H1 (cell line): ENCODE data around the gene CTSC. TPM values are rescaled to one million over a fixed set of nuclear protein-coding genes. Genes with fewer than 3 reads are reported as not detected.

Experiments
- CTCF ChIA-PET: fragments of 300-600 bp; sonication (Branson Sonifier 250); formaldehyde crosslinking; loops from one replicate; lab custom pipeline; 2021; ENCODE audit not compliant: partially characterized antibody; lab: Charles Lee
- POLR2A ChIA-PET: fragments of 300-600 bp; sonication (Branson Sonifier 250); formaldehyde crosslinking; loops from one replicate; lab custom pipeline; 2021; ENCODE audit warnings: inconsistent platforms; ENCODE audit not compliant: partially characterized antibody; lab: Charles Lee
- DNase-seq, 2 experiments: peaks; one replicate each; pipeline versions ENCODE4 v3.0.0 to v3.0.0-alpha.2; 2010 to 2022; ENCODE audit warnings: low spot score in 2 of 2, low read depth in 1 of 2, mixed read lengths in 1 of 2
- FAIRE-seq: peaks from 2 replicates; lab custom pipeline; 2011; peaks lifted over from hg19 to GRCh38; lab: Jason Lieb, UNC
- H2AFZ ChIP-seq: 2 replicates; pipeline ENCODE4 v1.8.1; 2012; ENCODE audit warnings: low read length, inconsistent platforms
- H2AK5ac ChIP-seq: 2 replicates; pipeline ENCODE4 v1.6.1; 2013; ENCODE audit warnings: low read depth, low read length
- H2BK120ac ChIP-seq: replicated peaks from 2 replicates; pipeline ENCODE3; 2013; ENCODE audit warnings: low read depth, low read length, inconsistent platforms
- H2BK12ac ChIP-seq: 2 replicates; pipeline ENCODE4 v1.6.1; 2013; ENCODE audit warnings: low read depth, low read length
- H2BK15ac ChIP-seq: 2 replicates; pipeline ENCODE4 v1.6.1; 2013; ENCODE audit warnings: low read length
- H2BK20ac ChIP-seq: 2 replicates; pipeline ENCODE4 v1.6.1; 2013; ENCODE audit warnings: low read length
- H2BK5ac ChIP-seq: 2 replicates; pipeline ENCODE4 v1.6.1; 2013; ENCODE audit warnings: low read depth, low read length
- H3K14ac ChIP-seq: 2 replicates; pipeline ENCODE4 v1.6.1; 2013; ENCODE audit warnings: inconsistent platforms; ENCODE audit not compliant: insufficient read length
- H3K18ac ChIP-seq: 2 replicates; pipeline ENCODE4 v1.6.1; 2013; ENCODE audit warnings: low read length; ENCODE audit errors: extremely low read depth
- H3K23ac ChIP-seq: 2 replicates; pipeline ENCODE4 v1.6.1; 2013; ENCODE audit warnings: inconsistent platforms; ENCODE audit not compliant: insufficient read length
- H3K23me2 ChIP-seq: 2 replicates; pipeline ENCODE4 v1.6.1; 2013; ENCODE audit warnings: low read depth, low read length
- H3K27ac ChIP-seq: 2 replicates; pipeline ENCODE4 v1.6.1; 2011; ENCODE audit warnings: low read depth, low read length, inconsistent platforms
- H3K27me3 ChIP-seq, 4 experiments: replicated peaks in 1 of 4; 1 replicate in 1 of 4; 2 replicates in 3 of 4; pipeline versions ENCODE4 v1.6.1 to v1.8.1; 2011 to 2013; ENCODE audit warnings: low read length in 3 of 4, mild to moderate bottlenecking in 3 of 4, inconsistent platforms in 2 of 4, mixed read lengths in 2 of 4, moderate library complexity in 1 of 4; ENCODE audit not compliant: control insufficient read depth in 3 of 4, insufficient read depth in 3 of 4; ENCODE audit errors: extremely low read depth in 1 of 4
- H3K36me3 ChIP-seq, 4 experiments: 2 replicates each; pipeline versions ENCODE4 v1.6.1 to v1.8.1; 2011 to 2013; ENCODE audit warnings: mild to moderate bottlenecking in 4 of 4, low read length in 3 of 4, moderate library complexity in 2 of 4, control low read depth in 1 of 4, inconsistent platforms in 1 of 4; ENCODE audit not compliant: insufficient read depth in 4 of 4, control insufficient read depth in 2 of 4
- H3K4ac ChIP-seq: replicated peaks from 2 replicates; pipeline ENCODE3; 2013; ENCODE audit warnings: low read length, low read depth, mixed read lengths, inconsistent platforms; ENCODE audit not compliant: insufficient read length
- H3K4me1 ChIP-seq, 4 experiments: replicated peaks in 1 of 4; 1 replicate in 1 of 4; 2 replicates in 3 of 4; pipeline versions ENCODE4 v1.6.1 to v1.8.1; 2011 to 2013; ENCODE audit warnings: low read length in 3 of 4, inconsistent platforms in 2 of 4, mixed read lengths in 1 of 4; ENCODE audit not compliant: insufficient read depth in 4 of 4, control insufficient read depth in 3 of 4
- H3K4me2 ChIP-seq, 2 experiments: 2 replicates each; pipeline versions ENCODE4 v1.6.1 to v1.8.1; 2011 to 2013; ENCODE audit warnings: low read depth in 2 of 2, low read length in 2 of 2, control low read depth in 1 of 2, inconsistent platforms in 1 of 2, mild to moderate bottlenecking in 1 of 2; ENCODE audit not compliant: insufficient read depth in 1 of 2
- H3K4me3 ChIP-seq, 4 experiments: fragments of 200-600, 300-600 bp in 1 of 4; sonication (generic), shearing (Covaris generic), sonication (Bioruptor Twin) in 1 of 4; 2 replicates each; pipeline versions ENCODE4 v1.5.1 to v1.8.1; 2011 to 2016; ENCODE audit warnings: low read length in 4 of 4, low read depth in 3 of 4, control low read depth in 2 of 4, inconsistent platforms in 2 of 4, mild to moderate bottlenecking in 2 of 4, mixed read lengths in 1 of 4, moderate library complexity in 1 of 4; ENCODE audit not compliant: insufficient read depth in 2 of 4; ENCODE audit errors: extremely low read depth in 1 of 4
- H3K56ac ChIP-seq: replicated peaks from 2 replicates; pipeline ENCODE3; 2013; ENCODE audit warnings: low read depth, mild to moderate bottlenecking, mixed read lengths, low read length, inconsistent platforms; ENCODE audit not compliant: insufficient read length
- H3K79me1 ChIP-seq: 2 replicates; pipeline ENCODE4 v1.6.1; 2013; ENCODE audit warnings: low read depth, low read length, control low read depth
- H3K79me2 ChIP-seq, 2 experiments: 2 replicates each; pipeline versions ENCODE4 v1.6.1 to v1.8.1; 2012 to 2013; ENCODE audit warnings: low read length in 2 of 2, mild to moderate bottlenecking in 2 of 2, inconsistent platforms in 1 of 2; ENCODE audit not compliant: insufficient read depth in 2 of 2, control insufficient read depth in 1 of 2
- H3K9ac ChIP-seq, 4 experiments: replicated peaks in 1 of 4; 1 replicate in 1 of 4; 2 replicates in 3 of 4; pipeline versions ENCODE4 v1.6.1 to v1.8.1; 2011 to 2013; ENCODE audit warnings: low read depth in 3 of 4, low read length in 3 of 4, control low read depth in 2 of 4, mild to moderate bottlenecking in 2 of 4, moderate library complexity in 2 of 4, inconsistent platforms in 1 of 4; ENCODE audit errors: extremely low read depth in 1 of 4
- H3K9me3 ChIP-seq, 2 experiments: 2 replicates each; pipeline versions ENCODE4 v1.6.1 to v1.8.1; 2012 to 2013; ENCODE audit warnings: mild to moderate bottlenecking in 2 of 2, moderate library complexity in 2 of 2, control low read depth in 1 of 2, inconsistent platforms in 1 of 2, low read depth in 1 of 2, low read length in 1 of 2, mixed read lengths in 1 of 2; ENCODE audit not compliant: insufficient read depth in 2 of 2
- H4K20me1 ChIP-seq, 2 experiments: replicated peaks in 1 of 2; 2 replicates each; pipeline versions ENCODE3 to v1.8.1; 2011 to 2013; ENCODE audit warnings: inconsistent platforms in 2 of 2, low read length in 2 of 2, mild to moderate bottlenecking in 1 of 2; ENCODE audit not compliant: insufficient read depth in 2 of 2, control insufficient read depth in 1 of 2
- H4K5ac ChIP-seq: 2 replicates; pipeline ENCODE4 v1.6.1; 2013; ENCODE audit warnings: low read length, low read depth, mixed read lengths, inconsistent platforms; ENCODE audit not compliant: insufficient read length
- H4K8ac ChIP-seq: 2 replicates; pipeline ENCODE4 v1.8.0; 2013; ENCODE audit warnings: mild to moderate bottlenecking, moderate library complexity, low read length, inconsistent platforms; ENCODE audit not compliant: insufficient read depth; ENCODE audit errors: extremely low read depth
- H4K91ac ChIP-seq: replicated peaks from 2 replicates; pipeline ENCODE3; 2013; ENCODE audit warnings: low read length, mixed read lengths, inconsistent platforms; ENCODE audit not compliant: insufficient read length
- EP300 ChIP-seq, 2 experiments: IDR thresholded peaks; 1 replicate in 1 of 2; 2 replicates in 1 of 2; pipeline ENCODE4 v1.6.1; 2011 to 2012; ENCODE audit warnings: low read depth in 2 of 2, low read length in 2 of 2, mild to moderate bottlenecking in 2 of 2, borderline replicate concordance in 1 of 2, inconsistent platforms in 1 of 2, moderate library complexity in 1 of 2
- MAFK ChIP-seq: IDR thresholded peaks from 2 replicates; pipeline ENCODE4 v1.6.1; 2012; ENCODE audit warnings: low read depth, mild to moderate bottlenecking, improper control_type of control experiment, low read length
- WGBS, 2 experiments: shearing (Covaris generic) in 1 of 2; methylation state at CpG; one replicate each; pipeline versions ENCODE4 v1.1.6 to v1.1.7; 2013 to 2015; ENCODE audit warnings: low lambda C conversion rate in 2 of 2, mixed read lengths in 2 of 2, inconsistent platforms in 1 of 2, low coverage in 1 of 2, missing lambda C conversion rate in 1 of 2; ENCODE audit not compliant: insufficient replicate concordance in 2 of 2, insufficient coverage in 1 of 2, insufficient read length in 1 of 2; ENCODE audit errors: extremely low coverage in 1 of 2, missing lambda C conversion rate in 1 of 2; 5-methylcytosine and 5-hydroxymethylcytosine counted together
- polyA plus RNA-seq, 7 experiments: library from polyadenylated mRNA; depleted of rRNA in 3 of 7; stranded (reverse) in 5 of 7; unstranded in 2 of 7; fragments of >200 nt in 5 of 7; fragments of 200-250 nt in 2 of 7; gene quantifications; 1 replicate in 5 of 7; 2 replicates in 1 of 7; 4 replicates in 1 of 7; pipeline versions ENCODE4 v1.2.1 to v1.2.3, GENCODE V29; 2011 to 2013; ENCODE audit warnings: missing spikeins in 2 of 7, mixed read lengths in 2 of 7
- total RNA-seq: library from RNA; stranded (reverse); fragmentation: NEBNext Ultra II Directional; extraction: Animal tissue kit (Norgen Biotek cat#: 25700); gene quantifications from 2 replicates; pipeline ENCODE4 v1.2.1, GENCODE V29; 2021

Gene CTSC
- total and polyA plus RNA-seq, 2 of the 8 experiments (the other 6 are each of a cell fraction or from before 2014, with no cell fraction given) = 347 to 369 TPM

GRCh38 chr11:88360141-88360540 lies 22.6 kb upstream of the CTSC start:
- H3K18ac ChIP-seq = no peak overlapping the region
- no peak overlapping the region for H3K4me3 ChIP-seq
- no peaks in the 10 kb centered on the region for H3K27me3 ChIP-seq
- H3K79me2 ChIP-seq = no peaks in the 10 kb centered on the region
- H2AK5ac ChIP-seq = no peak overlapping the region
- no peak overlapping the region for H3K4me2 ChIP-seq
- H4K8ac ChIP-seq = no peak overlapping the region
- no peaks in the 10 kb centered on the region for H4K20me1 ChIP-seq
- H3K9ac ChIP-seq = no peak overlapping the region
- no peak for FAIRE-seq
- TF ChIP-seq MAFK = no peak
- no peak for TF ChIP-seq EP300 (IDR thresholded peaks at IDR 0.05; ENCODE audit: borderline replicate concordance in 1 of 2, low read depth in 2 of 2, low read length in 2 of 2)
- H3K23me2 ChIP-seq = no peaks in the 10 kb centered on the region
- no peak overlapping the region for H4K5ac ChIP-seq
- no peak overlapping the region for H3K4ac ChIP-seq
- H3K14ac ChIP-seq = no peak overlapping the region
- H2BK120ac ChIP-seq = no peak overlapping the region
- no peaks in the 10 kb centered on the region for H3K36me3 ChIP-seq
- no peak overlapping the region for H3K23ac ChIP-seq
- peaks cover 0 to 5% (median 2%) of the 10 kb centered on the region in 4 experiments; a peak in 1 of 7 replicates for H3K4me1 ChIP-seq
- H2BK12ac ChIP-seq = no peak overlapping the region
- H2BK15ac ChIP-seq = no peak overlapping the region
- 80% methylated on average over 1 of the region's 1 CpG; no CpG with 5 or more reads in 1 of the 2 experiments for WGBS, 2 experiments
- ChIA-PET CTCF (interaction anchor here (0.6 to 0.8 kb wide), 2 partner anchors 8 to 18 kb away, joined by 3 to 4 read pairs; no protein-coding TSS in a partner anchor), POLR2A (no interaction called here)
- H3K9me3 ChIP-seq = no peaks in the 10 kb centered on the region
- no peak overlapping the region for H3K27ac ChIP-seq
- H3K79me1 ChIP-seq = no peaks in the 10 kb centered on the region
- H2AFZ ChIP-seq = no peak overlapping the region
- H2BK5ac ChIP-seq = no peak overlapping the region
- H4K91ac ChIP-seq = no peak overlapping the region
- H2BK20ac ChIP-seq = no peak overlapping the region
- no peak overlapping the region for H3K56ac ChIP-seq
- no peak for DNase-seq
